Osteoblast (primary cell): ENCODE measurements around the gene ACSL3. TPM values are rescaled to one million over a fixed set of nuclear protein-coding genes. Genes with fewer than 3 reads are reported as not detected.

Experiments used
- DNase-seq: peaks from one replicate; pipeline ENCODE4 v3.0.0; 2011; ENCODE audit warnings: low spot score, mixed read lengths; ENCODE audit not compliant: insufficient read length; ENCODE audit errors: missing footprints
- H2AFZ ChIP-seq: 2 replicates; pipeline ENCODE4 v1.6.0; 2011; ENCODE audit warnings: mild to moderate bottlenecking, low read length
- H3K27ac ChIP-seq: 2 replicates; pipeline ENCODE4 v1.5.1; 2011; ENCODE audit warnings: mild to moderate bottlenecking, low read depth, low read length, moderate library complexity
- H3K27me3 ChIP-seq: 2 replicates; pipeline ENCODE4 v1.6.0; 2012; ENCODE audit warnings: mild to moderate bottlenecking, control low read depth, inconsistent platforms, low read length, moderate library complexity; ENCODE audit not compliant: insufficient read depth
- H3K36me3 ChIP-seq: 2 replicates; pipeline ENCODE4 v1.5.1; 2011; ENCODE audit warnings: mild to moderate bottlenecking, low read length, control low read depth, moderate library complexity; ENCODE audit not compliant: insufficient read depth
- H3K4me1 ChIP-seq: 2 replicates; pipeline ENCODE4 v1.5.1; 2011; ENCODE audit warnings: mild to moderate bottlenecking, low read length, control low read depth, moderate library complexity; ENCODE audit not compliant: insufficient read depth
- H3K4me2 ChIP-seq: 2 replicates; pipeline ENCODE4 v1.6.0; 2011; ENCODE audit warnings: mild to moderate bottlenecking, low read length; ENCODE audit not compliant: insufficient read depth
- H3K4me3 ChIP-seq: fragments of 200-600 bp; sonication (generic); 3 replicates; pipeline ENCODE4 v1.5.1; 2012; ENCODE audit warnings: mild to moderate bottlenecking, low read length, inconsistent platforms; ENCODE audit not compliant: insufficient read depth
- H3K79me2 ChIP-seq: 2 replicates; pipeline ENCODE4 v1.6.0; 2012; ENCODE audit warnings: mild to moderate bottlenecking, low read length, control low read depth, inconsistent platforms; ENCODE audit not compliant: insufficient read depth
- H3K9me3 ChIP-seq: 2 replicates; pipeline ENCODE4 v1.5.1; 2011; ENCODE audit warnings: low read depth, low read length, control low read depth
- H4K20me1 ChIP-seq: 2 replicates; pipeline ENCODE4 v1.6.0; 2012; ENCODE audit warnings: mild to moderate bottlenecking, low read length, control low read depth; ENCODE audit not compliant: insufficient read depth
- CTCF ChIP-seq: IDR thresholded peaks from 2 replicates; pipeline ENCODE4 v1.5.1; 2011; ENCODE audit warnings: mild to moderate bottlenecking, low read depth, low read length, moderate library complexity; ENCODE audit errors: extremely low read depth
- total RNA-seq: library from RNA; depleted of rRNA; stranded (reverse); fragments of >200 nt; gene quantifications from 2 replicates; pipeline ENCODE4 v1.2.3, GENCODE V29; 2012

Gene ACSL3
- total RNA-seq, 1 donor: 166 TPM

DNA sequence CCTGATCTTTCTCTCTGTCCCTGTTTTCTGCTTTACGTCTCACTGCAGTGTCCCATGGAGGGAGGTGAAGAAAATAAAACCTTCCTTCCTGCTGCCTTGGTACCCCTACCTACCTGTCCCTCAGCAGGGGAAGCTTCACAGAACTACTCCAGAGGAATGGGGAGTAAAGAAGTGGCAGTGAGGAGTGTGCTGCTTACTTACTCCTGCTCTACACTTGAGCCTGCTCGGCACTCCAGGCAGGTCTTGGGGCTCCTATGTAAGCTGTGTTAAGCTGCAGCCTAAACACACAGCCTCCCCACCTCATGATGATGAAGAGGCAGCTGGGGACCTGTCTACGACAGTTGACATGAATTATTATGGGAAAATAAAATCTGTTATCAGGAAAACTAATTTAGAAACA, 72.6 kb downstream of the ACSL3 start:
- peaks cover 1% of the 10 kb centered on the region for H3K79me2 ChIP-seq
- no peak overlapping the region for H2AFZ ChIP-seq
- no peak overlapping the region for H3K27ac ChIP-seq
- no peaks in the 10 kb centered on the region for H3K4me1 ChIP-seq
- H3K9me3 ChIP-seq: no peaks in the 10 kb centered on the region
- no peaks in the 10 kb centered on the region for H4K20me1 ChIP-seq
- no peak overlapping the region for H3K4me2 ChIP-seq
- H3K27me3 ChIP-seq: no peaks in the 10 kb centered on the region
- H3K36me3 ChIP-seq: peaks cover 25% of the 10 kb centered on the region
- TF ChIP-seq CTCF: no peak
- H3K4me3 ChIP-seq: no peak overlapping the region
- peak; percentile 3 for DNase-seq

DNA sequence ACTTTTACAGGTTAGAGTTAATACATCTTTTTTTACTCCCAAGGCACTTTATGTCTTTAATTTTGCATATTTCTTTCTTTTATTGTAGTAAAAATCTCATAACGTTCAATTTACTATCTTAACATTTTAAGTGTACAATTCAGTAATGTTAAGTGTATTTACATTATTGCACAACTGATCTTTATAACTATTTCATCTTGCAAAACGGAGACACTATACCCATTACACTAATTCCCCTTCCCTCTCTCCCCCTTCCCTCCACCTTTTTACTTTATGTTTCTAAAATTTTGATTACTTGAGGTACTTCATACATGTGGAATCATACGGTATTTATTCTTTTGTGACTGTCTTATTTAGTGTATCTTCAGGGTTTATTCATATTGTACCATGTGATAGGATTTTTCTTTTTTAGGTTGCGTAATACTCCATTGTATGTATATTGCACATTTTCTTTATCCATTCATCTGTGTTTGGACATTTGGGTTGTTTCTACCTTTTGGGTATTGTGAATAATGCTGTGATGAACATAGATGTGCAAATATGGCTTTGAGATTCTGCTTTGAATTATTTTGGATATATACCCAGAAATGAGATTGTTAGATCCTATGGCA, 75.0 kb downstream of the ACSL3 start:
- Histone ChIP-seq H3K4me3 (no peak overlapping the region), H3K27me3 (no peaks in the 10 kb centered on the region), H3K4me2 (no peak overlapping the region), H3K27ac (no peak overlapping the region), H3K4me1 (no peaks in the 10 kb centered on the region), H2AFZ (no peak overlapping the region), H3K9me3 (no peaks in the 10 kb centered on the region), H4K20me1 (peaks cover 7% of the 10 kb centered on the region), H3K36me3 (peaks cover 22% of the 10 kb centered on the region), H3K79me2 (peaks cover 12% of the 10 kb centered on the region)
- TF ChIP-seq CTCF: no peak
- no peak for DNase-seq

DNA sequence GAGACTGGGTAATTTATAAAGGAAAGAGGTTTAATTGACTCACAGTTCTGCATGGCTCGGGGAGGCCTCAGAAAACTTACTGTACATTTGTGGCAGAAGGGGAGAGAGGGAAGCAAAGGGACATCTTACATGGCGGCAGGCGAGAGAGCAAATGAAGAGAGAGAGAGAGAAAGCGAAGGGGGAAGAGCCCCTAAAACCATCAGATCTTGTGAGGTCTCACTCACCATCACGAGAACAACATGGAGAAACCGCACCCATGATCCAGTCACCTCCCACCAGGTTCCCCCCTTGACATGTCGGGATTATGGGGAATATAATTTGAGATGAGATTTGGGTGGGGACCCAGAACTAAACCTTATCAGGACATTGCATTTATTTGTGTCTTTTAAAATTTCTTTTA, 75.9 kb downstream of the ACSL3 start:
- no peak for DNase-seq
- Histone ChIP-seq H2AFZ (no peak overlapping the region), H3K9me3 (no peaks in the 10 kb centered on the region), H3K4me1 (peaks cover 5% of the 10 kb centered on the region), H4K20me1 (peaks cover 7% of the 10 kb centered on the region), H3K27ac (no peak overlapping the region), H3K27me3 (no peaks in the 10 kb centered on the region), H3K36me3 (peaks cover 17% of the 10 kb centered on the region), H3K4me3 (no peak overlapping the region), H3K79me2 (peaks cover 12% of the 10 kb centered on the region), H3K4me2 (no peak overlapping the region)
- no peak for TF ChIP-seq CTCF

GRCh38 chr2:222938327-222938726, 77.5 kb downstream of the ACSL3 start:
- Histone ChIP-seq H3K79me2 (peaks cover 12% of the 10 kb centered on the region), H3K27me3 (no peaks in the 10 kb centered on the region), H3K4me2 (no peak overlapping the region), H2AFZ (no peak overlapping the region), H3K4me1 (peaks cover 19% of the 10 kb centered on the region), H3K36me3 (peaks cover 9% of the 10 kb centered on the region), H3K27ac (no peak overlapping the region), H3K9me3 (no peaks in the 10 kb centered on the region), H4K20me1 (peaks cover 7% of the 10 kb centered on the region), H3K4me3 (no peak overlapping the region)
- DNase-seq: no peak
- no peak for TF ChIP-seq CTCF
